Measurements from ENCODE around the gene GPC4.
A peak's percentile ranks its signal among the peaks of the same experiment; 100 is the strongest.
"Not testable (repeated sequence)": the region's sequence is repeated elsewhere in the genome, so short reads cannot be mapped to it uniquely, and the experiment has no call there.

Gene GPC4

GRCh38 chrX:133339566-133339965 is 75.7 kb downstream of the GPC4 start:
- Histone ChIP-seq H3K9ac (ENCODE audit: insufficient read length) (no peak overlapping the region), H3K36me3 (ENCODE audit: insufficient read depth, low read length) (no peaks in the 10 kb centered on the region), H3K27ac (no peak overlapping the region), H3K9me3 (ENCODE audit: low read depth, low read length) (no peaks in the 10 kb centered on the region), H3K4me3 (no peak overlapping the region)
- no peak for TF ChIP-seq FOXP2 (optimal IDR thresholded peaks at IDR 0.05; ENCODE audit: control extremely low read depth, extremely low read length, insufficient read depth)
- no peak for TF ChIP-seq POLR2AphosphoS5 (IDR thresholded peaks at IDR 0.05; ENCODE audit: borderline replicate concordance, low read depth, low read length)
- TF ChIP-seq EZH2 (IDR thresholded peaks at IDR 0.05): no peak
- DNase-seq (ENCODE audit: low read depth, low spot score): no peak

DNA sequence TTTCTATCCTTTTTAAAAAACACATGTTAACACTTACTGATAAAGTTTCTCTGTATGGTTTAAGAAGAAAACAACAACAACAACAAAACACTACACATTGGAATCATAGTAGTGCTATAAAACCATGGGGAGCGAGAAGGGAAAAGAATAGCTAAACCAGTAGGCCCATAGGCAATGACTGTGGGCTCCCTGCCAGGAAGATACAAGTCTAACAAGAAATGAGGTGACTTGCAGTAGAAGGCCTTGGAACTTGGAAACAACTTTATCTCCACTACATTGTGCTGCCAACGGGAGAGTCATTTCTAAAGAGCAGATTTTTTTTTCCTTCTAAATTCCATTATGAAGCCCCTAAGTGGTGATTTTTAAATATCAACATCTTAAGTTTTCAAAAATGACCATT is 78.0 kb downstream of the GPC4 start:
- no peak for DNase-seq (ENCODE audit: low read depth, low spot score)
- H3K4me3 ChIP-seq: no peak overlapping the region
- TF ChIP-seq FOXP2 (optimal IDR thresholded peaks at IDR 0.05; ENCODE audit: control extremely low read depth, extremely low read length, insufficient read depth) (peak; percentile 29), POLR2AphosphoS5 (IDR thresholded peaks at IDR 0.05; ENCODE audit: borderline replicate concordance, low read depth, low read length) (no peak), EZH2 (IDR thresholded peaks at IDR 0.05) (no peak)
- H3K9me3 ChIP-seq (ENCODE audit: low read depth, low read length): no peaks in the 10 kb centered on the region
- no peak overlapping the region for H3K9ac ChIP-seq (ENCODE audit: insufficient read length)
- H3K27ac ChIP-seq: peak overlapping the region; percentile 43; the same call in 1 of the 2 replicates
- H3K36me3 ChIP-seq (ENCODE audit: insufficient read depth, low read length): no peaks in the 10 kb centered on the region

DNA sequence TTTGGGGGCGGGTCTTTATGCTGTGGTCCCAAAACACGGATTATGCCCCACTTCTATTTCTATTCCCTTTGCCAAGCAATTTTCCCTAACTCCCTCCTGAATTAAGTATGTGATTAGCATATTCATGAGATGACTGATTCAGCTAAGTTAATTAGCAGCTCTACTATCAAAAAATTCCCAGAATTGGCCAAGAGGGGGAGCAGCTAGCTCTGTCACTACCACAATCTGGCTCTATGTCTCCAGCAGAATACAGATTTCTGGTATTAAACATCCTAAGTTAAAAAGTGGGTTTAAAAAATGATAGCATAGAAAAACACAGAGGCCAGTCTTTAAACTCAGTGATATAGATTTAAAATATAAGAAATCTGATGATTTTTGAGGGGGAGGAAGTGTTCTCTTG is 80.3 kb downstream of the GPC4 start:
- TF ChIP-seq EZH2 (IDR thresholded peaks at IDR 0.05): no peak
- TF ChIP-seq POLR2AphosphoS5 (IDR thresholded peaks at IDR 0.05; ENCODE audit: borderline replicate concordance, low read depth, low read length): no peak
- TF ChIP-seq FOXP2 (optimal IDR thresholded peaks at IDR 0.05; ENCODE audit: control extremely low read depth, extremely low read length, insufficient read depth): no peak
- Histone ChIP-seq H3K27ac (no peak overlapping the region), H3K36me3 (ENCODE audit: insufficient read depth, low read length) (no peaks in the 10 kb centered on the region), H3K9me3 (ENCODE audit: low read depth, low read length) (no peaks in the 10 kb centered on the region), H3K9ac (ENCODE audit: insufficient read length) (no peak overlapping the region), H3K4me3 (no peak overlapping the region)
- DNase-seq (ENCODE audit: low read depth, low spot score): peak; percentile 22

DNA sequence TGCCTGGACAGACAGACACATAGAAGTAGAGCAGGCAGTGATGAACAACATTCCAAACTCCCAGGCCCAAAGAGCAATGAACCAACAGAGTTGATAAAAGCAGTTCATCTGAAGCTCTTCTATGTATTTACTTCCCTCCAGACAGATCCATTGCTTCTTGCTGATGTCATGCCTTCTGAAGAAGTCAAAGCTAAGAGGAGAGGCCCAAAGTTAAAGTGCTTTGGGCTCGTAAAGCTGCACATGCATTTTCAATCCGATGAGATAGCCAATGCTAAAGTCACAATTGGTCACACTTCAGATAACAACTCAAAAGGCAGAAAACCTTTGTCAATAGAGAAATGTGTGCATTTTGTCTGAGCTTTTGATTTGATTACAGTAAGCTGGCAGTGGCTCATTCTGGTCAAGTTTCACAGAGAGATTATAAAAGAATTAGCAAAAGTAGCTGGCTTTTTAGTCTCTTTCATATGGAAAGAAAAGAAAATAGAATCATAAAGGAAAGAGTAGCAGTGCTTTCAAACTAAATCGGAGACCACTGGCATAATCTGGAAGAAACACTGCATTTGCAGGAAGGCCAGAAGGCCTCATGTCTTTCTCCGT is 82.0 kb downstream of the GPC4 start:
- H3K9me3 ChIP-seq (ENCODE audit: low read depth, low read length): no peaks in the 10 kb centered on the region
- no peaks in the 10 kb centered on the region for H3K36me3 ChIP-seq (ENCODE audit: insufficient read depth, low read length)
- DNase-seq (ENCODE audit: low read depth, low spot score): peak; percentile 18
- no peak overlapping the region for H3K9ac ChIP-seq (ENCODE audit: insufficient read length)
- H3K4me3 ChIP-seq: 0 out of 2 replicates have a peak overlapping the region, but pooled peaks have one; percentile 25
- peak overlapping the region; percentile 71 for H3K27ac ChIP-seq
- TF ChIP-seq FOXP2 (optimal IDR thresholded peaks at IDR 0.05; ENCODE audit: control extremely low read depth, extremely low read length, insufficient read depth) (no peak), EZH2 (IDR thresholded peaks at IDR 0.05) (no peak), POLR2AphosphoS5 (IDR thresholded peaks at IDR 0.05; ENCODE audit: borderline replicate concordance, low read depth, low read length) (no peak)

DNA sequence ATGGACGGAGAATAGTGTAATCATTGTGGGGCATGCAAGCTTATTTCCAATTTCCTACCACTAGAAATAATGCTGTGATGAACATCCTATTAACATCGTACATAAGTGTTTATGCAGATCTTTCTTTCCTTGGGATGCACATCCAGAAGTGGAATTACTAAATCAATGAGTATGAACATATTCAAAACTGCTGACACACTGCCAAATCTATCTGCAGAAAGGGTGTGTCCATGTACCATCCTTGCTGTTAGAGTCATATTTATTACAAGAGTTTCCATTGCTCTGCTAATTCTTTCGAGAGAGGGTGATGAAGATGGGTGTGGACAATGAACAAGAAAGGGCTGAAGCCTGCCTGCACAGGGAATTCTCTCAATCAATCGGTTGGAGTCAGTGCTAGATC is 82.6 kb downstream of the GPC4 start:
- no peaks in the 10 kb centered on the region for H3K9me3 ChIP-seq (ENCODE audit: low read depth, low read length)
- H3K4me3 ChIP-seq: no peak overlapping the region
- TF ChIP-seq EZH2 (IDR thresholded peaks at IDR 0.05) (no peak), FOXP2 (optimal IDR thresholded peaks at IDR 0.05; ENCODE audit: control extremely low read depth, extremely low read length, insufficient read depth) (no peak), POLR2AphosphoS5 (IDR thresholded peaks at IDR 0.05; ENCODE audit: borderline replicate concordance, low read depth, low read length) (no peak)
- H3K9ac ChIP-seq (ENCODE audit: insufficient read length): no peak overlapping the region
- H3K36me3 ChIP-seq (ENCODE audit: insufficient read depth, low read length): no peaks in the 10 kb centered on the region
- no peak for DNase-seq (ENCODE audit: low read depth, low spot score)
- H3K27ac ChIP-seq: peak overlapping the region; percentile 71; the same call in 1 of the 2 replicates

GRCh38 chrX:133330956-133331355 is 84.3 kb downstream of the GPC4 start:
- Histone ChIP-seq H3K4me3 (no peak overlapping the region), H3K9me3 (ENCODE audit: low read depth, low read length) (no peaks in the 10 kb centered on the region), H3K36me3 (ENCODE audit: insufficient read depth, low read length) (no peaks in the 10 kb centered on the region), H3K9ac (ENCODE audit: insufficient read length) (no peak overlapping the region), H3K27ac (no peak overlapping the region)
- no peak for DNase-seq (ENCODE audit: low read depth, low spot score)
- TF ChIP-seq EZH2 (IDR thresholded peaks at IDR 0.05) (no peak), FOXP2 (optimal IDR thresholded peaks at IDR 0.05; ENCODE audit: control extremely low read depth, extremely low read length, insufficient read depth) (no peak), POLR2AphosphoS5 (IDR thresholded peaks at IDR 0.05; ENCODE audit: borderline replicate concordance, low read depth, low read length) (no peak)

DNA sequence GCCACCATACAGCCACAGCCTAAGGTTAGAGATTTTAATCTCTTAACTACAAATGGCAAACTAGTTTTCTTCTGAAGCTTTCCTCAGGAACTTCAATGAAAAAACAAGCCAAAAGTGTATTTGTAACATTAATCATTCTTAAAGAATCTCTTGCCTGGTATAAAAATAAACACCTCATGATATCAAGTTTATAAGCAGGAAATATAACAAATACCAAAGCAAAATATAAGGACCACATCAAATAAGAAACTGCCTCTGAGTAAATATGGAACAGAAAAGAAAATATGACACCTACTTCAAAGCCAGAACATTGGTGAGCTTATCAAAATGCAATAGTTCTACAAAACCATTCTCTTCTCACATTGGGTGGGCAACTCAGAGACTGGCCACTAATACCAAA is 89.9 kb downstream of the GPC4 start:
- H3K9ac ChIP-seq (ENCODE audit: insufficient read length): no peak overlapping the region
- no peaks in the 10 kb centered on the region for H3K36me3 ChIP-seq (ENCODE audit: insufficient read depth, low read length)
- H3K4me3 ChIP-seq: no peak overlapping the region
- no peak for TF ChIP-seq POLR2AphosphoS5 (IDR thresholded peaks at IDR 0.05; ENCODE audit: borderline replicate concordance, low read depth, low read length)
- TF ChIP-seq EZH2 (IDR thresholded peaks at IDR 0.05): no peak
- TF ChIP-seq FOXP2 (optimal IDR thresholded peaks at IDR 0.05; ENCODE audit: control extremely low read depth, extremely low read length, insufficient read depth): no peak
- DNase-seq (ENCODE audit: low read depth, low spot score): no peak
- H3K27ac ChIP-seq: no peak overlapping the region
- H3K9me3 ChIP-seq (ENCODE audit: low read depth, low read length): no peaks in the 10 kb centered on the region

GRCh38 chrX:133323431-133323830 is 91.9 kb downstream of the GPC4 start:
- DNase-seq (ENCODE audit: low read depth, low spot score): no peak
- Histone ChIP-seq H3K27ac (no peak overlapping the region), H3K9me3 (ENCODE audit: low read depth, low read length) (no peaks in the 10 kb centered on the region), H3K9ac (ENCODE audit: insufficient read length) (no peak overlapping the region), H3K4me3 (no peak overlapping the region), H3K36me3 (ENCODE audit: insufficient read depth, low read length) (no peaks in the 10 kb centered on the region)
- no peak for TF ChIP-seq EZH2 (IDR thresholded peaks at IDR 0.05)
- no peak for TF ChIP-seq FOXP2 (optimal IDR thresholded peaks at IDR 0.05; ENCODE audit: control extremely low read depth, extremely low read length, insufficient read depth)
- TF ChIP-seq POLR2AphosphoS5 (IDR thresholded peaks at IDR 0.05; ENCODE audit: borderline replicate concordance, low read depth, low read length): no peak

DNA sequence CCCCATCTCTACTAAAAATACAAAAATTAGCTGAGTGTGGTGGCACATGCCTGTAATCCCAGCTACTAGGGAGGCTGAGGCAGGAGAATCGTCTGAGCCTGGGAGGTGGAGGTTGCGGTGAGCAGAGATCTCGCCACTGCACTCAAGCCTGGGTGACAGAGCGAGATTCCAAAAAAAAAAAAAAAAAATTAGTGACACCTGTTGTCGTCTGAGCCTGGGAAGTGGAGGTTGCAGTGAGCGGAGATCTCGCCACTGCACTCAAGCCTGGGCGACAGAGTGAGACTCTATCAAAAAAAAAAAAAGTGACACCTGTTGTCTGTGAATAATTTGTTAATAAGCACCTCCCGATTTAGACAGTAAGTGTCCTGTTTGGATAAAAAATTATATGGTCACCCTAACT is 93.0 kb downstream of the GPC4 start:
- not testable (repeated sequence) for DNase-seq (ENCODE audit: low read depth, low spot score); H3K27ac ChIP-seq; H3K9me3 ChIP-seq (ENCODE audit: low read depth, low read length); H3K36me3 ChIP-seq (ENCODE audit: insufficient read depth, low read length); H3K4me3 ChIP-seq; H3K9ac ChIP-seq (ENCODE audit: insufficient read length)
